Fibroblast of peridontal ligament (primary cell): ENCODE measurements around the gene CEP192.

Source experiments
- DNase-seq: peaks from one replicate; pipeline ENCODE4 v3.0.0-alpha.2; 2010; ENCODE audit errors: extremely low read depth

The CEP192 gene

DNA sequence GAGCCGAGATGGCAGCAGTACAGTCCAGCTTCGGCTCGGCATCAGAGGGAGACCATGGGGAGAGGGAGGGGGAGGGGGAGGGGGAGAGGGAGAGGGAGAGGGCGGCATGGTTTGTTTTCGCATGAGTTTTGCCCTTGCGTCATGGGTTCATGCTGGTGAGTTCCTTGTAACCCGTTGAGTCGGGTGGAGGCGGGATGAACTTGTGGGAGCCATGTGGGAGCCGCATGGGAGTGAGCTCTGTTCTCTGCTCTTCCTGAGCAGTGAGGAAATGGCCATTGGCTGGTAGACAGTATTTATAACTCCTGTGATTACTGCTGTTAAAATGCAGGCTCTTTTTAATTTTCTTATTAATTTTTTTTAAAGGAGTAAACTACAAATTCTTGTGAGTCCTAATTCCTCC lies 108.0 kb downstream of the CEP192 start:
- no peak for DNase-seq

- DNase-seq, result no peak
Measured at GRCh38 chr18:13100942-13101658, 109.9 kb downstream of the CEP192 start.

GRCh38 chr18:13101659-13102197 lies 110.6 kb downstream of the CEP192 start:
- no peak for DNase-seq

DNA sequence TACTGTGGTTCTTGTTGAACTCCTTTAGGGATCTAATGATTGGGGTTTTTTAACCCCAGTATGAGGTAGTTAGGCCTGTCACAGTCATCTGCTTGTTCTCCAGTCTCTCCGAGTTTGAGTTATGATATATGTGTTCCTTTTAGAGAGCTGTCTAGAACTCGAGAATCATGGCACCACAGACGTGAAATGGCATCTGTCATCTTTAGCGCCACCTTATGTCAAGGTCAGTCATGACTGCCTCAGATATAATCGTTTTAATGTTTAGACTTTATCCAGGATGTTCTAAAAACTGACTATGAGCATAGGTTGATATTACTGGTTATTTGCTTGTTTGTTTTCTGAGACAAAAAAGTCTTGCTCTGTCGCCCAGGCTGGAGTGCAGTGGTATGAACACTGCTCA lies 112.2 kb downstream of the CEP192 start:
- no peak for DNase-seq

DNA sequence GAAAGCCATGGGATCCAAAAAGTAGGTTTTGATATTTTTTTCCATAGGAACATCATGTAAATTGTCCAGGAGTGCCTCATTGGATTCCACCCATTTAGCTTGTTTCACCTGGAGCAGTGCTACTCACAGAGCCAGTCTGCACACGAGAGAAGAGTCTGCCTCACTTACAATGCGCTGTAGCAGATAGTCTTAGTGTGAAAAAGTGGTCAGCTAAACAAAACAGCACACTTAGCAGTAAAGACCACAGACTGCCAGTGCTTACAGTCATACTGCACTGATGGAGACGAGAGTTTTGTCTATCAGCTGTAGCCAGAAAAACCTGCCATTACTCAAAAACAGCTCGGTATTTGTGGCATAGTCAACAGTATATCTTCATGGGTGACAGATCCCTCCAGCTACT lies 113.9 kb downstream of the CEP192 start:
- DNase-seq, result no peak

GRCh38 chr18:13107074-13107473 lies 115.9 kb downstream of the CEP192 start:
- DNase-seq, result peak; percentile 43

DNA sequence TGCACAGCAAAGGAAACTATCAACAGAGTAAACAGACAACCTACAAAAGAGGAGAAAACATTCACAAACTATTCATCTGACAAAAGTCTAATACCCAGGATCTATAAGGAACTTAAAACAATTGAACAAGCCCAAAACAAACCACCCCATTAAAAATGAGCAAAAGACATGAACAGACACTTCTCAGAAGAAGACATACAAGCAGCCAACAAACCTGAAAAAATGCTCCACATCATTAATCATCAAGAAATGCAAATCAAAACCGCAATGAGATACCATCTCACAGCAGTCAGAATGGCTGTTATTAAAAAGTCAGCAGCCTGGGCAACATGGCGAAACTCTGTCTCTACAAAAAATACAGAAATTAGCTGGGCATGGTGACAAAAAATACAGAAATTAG lies 117.2 kb downstream of the CEP192 start:
- no peak for DNase-seq

DNA sequence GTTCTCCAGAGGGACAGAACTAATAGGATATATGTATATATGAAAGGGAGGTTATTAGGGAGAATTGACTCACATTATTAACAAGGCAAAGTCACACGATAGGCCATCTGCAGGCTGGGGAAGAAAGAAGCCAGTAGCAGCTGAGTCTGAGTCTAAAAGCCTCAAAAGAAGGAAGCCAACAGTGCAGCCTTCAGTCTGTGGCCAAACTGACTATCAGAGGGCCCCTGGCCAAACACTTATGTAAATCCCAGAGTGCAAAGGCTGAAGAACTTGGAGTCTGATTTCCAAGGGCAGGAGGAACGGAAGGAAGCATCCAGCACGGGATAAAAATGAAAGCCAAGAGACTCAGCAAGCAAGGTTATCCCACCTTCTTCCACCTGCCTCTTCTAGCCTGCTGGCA lies 119.4 kb downstream of the CEP192 start:
- no peak for DNase-seq

GRCh38 chr18:13112982-13113381 lies 121.8 kb downstream of the CEP192 start:
- DNase-seq, result peak; percentile 35

DNA sequence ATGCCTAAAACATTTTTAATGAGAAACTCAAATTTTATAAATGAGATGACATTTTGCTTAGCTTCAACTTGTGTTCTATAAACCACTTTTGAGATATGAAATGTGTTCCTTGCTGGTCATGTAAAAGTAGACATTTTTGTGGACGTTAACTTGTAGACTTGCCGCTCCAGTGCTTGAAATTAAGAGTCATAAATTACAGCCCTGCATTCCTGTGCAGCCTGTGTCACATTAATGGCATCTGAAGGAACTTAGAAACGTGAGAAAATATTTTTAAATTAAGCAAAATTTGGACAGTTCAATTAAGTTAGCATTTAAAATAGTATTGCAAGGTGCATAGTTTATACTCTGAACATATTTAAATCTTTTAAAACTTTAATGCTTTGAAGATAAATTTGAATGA lies 129.1 kb downstream of the CEP192 start:
- no peak for DNase-seq

- peak; percentile 62 for DNase-seq
Measured at GRCh38 chr18:13120983-13121441, 129.8 kb downstream of the CEP192 start.

- DNase-seq, result no peak
Measured at GRCh38 chr18:13124411-13124810, 133.2 kb downstream of the CEP192 start.

- DNase-seq, result no peak
Measured at GRCh38 chr18:13125191-13125590, 134.0 kb downstream of the CEP192 start.

DNA sequence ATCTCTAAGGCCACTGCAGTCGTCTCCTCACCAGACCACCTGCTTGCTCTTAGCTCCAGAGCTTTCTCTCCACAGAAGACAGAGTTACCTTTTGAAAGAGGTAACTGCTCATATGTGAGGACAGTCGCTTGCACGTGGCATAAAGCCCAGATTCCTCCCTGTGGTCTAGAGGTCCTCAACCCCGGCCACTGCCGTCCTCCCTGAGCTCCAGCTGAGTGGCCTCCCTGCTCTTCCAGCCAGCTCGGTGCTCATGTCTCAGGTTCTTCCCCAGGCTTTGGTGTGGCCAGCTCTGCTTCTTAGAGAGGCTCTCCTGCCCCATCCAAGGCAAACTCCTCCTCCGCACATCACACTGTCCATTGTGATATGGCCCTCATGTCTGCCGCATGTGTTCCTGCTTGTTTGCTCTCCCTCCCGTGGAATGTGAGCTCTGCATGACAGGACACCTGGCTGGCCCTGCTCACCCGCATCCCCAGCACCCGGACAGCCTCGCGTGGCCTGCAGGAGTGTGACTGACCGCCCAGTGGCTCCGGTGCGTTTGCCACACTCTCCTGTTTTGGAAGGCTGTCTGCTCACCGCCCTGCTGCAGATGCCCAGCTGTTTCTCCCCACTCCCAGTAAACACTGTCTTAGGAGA lies 135.9 kb downstream of the CEP192 start:
- DNase-seq, result no peak

- no peak for DNase-seq
Measured at GRCh38 chr18:13131283-13131682, 140.1 kb downstream of the CEP192 start.

GRCh38 chr18:13134551-13135401 lies 143.6 kb downstream of the CEP192 start:
- no peak for DNase-seq

GRCh38 chr18:13136056-13136903 lies 145.1 kb downstream of the CEP192 start:
- peak; percentile 13 for DNase-seq

DNA sequence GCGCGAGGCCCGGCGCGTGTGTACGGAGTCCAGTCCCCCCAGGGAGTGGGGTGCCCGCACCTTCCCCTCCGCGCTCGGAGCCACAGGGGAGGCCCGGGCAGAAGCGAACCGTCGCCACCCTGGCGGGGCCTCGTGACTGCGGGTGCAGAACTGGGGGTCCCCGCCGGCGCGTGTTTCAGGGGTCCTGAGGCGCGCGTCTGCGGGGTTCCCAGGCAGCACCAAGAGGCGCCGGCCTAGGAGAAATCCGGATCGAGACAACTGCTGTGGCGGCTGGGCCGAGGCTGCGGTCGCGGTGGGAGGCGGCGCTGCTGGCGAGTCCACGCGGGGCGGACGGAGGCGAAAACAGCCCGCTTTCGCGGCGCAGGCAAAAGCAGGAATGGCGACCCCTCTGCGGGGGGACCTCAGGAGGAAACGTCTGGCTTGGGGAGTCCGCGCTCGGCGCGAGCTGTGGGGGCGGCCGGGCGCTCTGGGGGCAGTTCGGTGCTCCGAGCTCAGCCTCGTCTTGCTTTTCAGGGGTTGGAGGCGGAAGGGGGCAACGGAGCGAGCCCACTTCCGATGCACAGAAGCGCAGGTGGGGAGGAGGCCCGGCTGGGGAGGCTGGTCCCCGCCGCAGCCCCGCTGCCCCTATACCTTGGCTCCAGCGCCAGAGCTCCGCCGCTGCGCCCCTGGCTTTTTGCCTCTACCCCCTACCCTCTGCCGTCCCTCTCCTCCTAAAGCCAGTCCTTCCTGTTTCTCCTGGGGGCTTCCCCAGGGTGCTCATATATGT lies 145.9 kb downstream of the CEP192 start:
- peak; percentile 17 for DNase-seq

- DNase-seq, result peak; percentile 71
Measured at GRCh38 chr18:13137670-13138419, 146.7 kb downstream of the CEP192 start.
